ENCODE measurements around the gene YKT6.
"Not testable (repeated sequence)": the region's sequence is repeated elsewhere in the genome, so short reads cannot be mapped to it uniquely, and the experiment has no call there.

The YKT6 gene

DNA sequence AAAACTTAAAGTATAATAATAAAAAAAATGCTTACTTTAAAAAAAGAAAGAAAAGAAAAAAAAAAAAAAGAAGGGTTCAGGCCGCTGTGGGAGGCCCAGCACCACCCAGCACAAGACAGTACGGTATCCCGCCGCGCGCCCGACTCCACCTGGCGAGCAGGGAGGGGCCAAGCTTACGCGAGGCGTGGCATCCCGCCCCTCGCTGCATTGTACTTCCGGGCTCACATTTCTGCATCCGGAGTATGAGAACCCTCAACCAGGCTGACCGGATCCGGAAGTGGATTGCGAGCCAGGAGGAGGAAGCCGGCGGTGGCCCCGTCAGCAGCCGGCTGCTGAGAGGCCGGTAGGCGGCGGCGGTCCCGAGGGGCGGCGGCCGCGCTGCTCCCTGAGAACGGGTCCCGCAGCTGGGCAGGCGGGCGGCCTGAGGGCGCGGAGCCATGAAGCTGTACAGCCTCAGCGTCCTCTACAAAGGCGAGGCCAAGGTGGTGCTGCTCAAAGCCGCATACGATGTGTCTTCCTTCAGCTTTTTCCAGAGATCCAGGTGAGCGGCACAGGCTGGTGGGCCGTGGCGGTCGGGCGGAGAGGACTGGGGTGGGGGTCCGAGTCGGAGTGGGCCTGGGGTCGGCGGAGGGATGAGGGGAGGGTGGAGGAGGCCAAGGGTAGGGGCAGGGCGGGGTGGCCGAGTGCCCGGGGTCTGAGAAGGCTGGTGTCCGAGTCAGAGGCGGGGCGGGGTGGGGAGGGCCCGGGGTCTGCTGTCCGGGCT lies at the start of gene YKT6:
Gene YKT6, plus strand, starts transcription at position 280 of the 763 bp plus-strand sequence. Its CDS starts 158 bp downstream, at position 438.
- FAIRE-seq: peak; percentile 55

DNA sequence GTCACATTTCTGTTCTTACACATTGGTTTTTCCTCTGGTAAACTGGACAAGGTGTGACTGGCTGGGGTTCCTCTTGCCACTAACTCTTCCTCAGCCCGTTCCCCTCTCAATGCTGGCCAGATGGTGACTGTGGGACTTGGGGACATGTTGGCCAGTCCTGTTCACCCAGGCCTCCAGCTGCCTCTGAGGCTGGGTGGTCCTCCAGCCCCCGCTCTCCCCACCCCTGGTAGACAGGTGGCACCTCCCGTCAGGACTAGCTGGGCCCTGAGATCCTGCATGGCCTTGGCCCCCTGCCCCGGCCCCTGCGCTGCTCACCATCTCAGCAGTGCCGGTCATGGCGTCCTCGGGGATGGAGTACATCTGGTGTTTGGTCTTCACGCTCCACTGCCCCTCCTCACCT lies 48.8 kb upstream of the YKT6 start:
- no peak for FAIRE-seq

DNA sequence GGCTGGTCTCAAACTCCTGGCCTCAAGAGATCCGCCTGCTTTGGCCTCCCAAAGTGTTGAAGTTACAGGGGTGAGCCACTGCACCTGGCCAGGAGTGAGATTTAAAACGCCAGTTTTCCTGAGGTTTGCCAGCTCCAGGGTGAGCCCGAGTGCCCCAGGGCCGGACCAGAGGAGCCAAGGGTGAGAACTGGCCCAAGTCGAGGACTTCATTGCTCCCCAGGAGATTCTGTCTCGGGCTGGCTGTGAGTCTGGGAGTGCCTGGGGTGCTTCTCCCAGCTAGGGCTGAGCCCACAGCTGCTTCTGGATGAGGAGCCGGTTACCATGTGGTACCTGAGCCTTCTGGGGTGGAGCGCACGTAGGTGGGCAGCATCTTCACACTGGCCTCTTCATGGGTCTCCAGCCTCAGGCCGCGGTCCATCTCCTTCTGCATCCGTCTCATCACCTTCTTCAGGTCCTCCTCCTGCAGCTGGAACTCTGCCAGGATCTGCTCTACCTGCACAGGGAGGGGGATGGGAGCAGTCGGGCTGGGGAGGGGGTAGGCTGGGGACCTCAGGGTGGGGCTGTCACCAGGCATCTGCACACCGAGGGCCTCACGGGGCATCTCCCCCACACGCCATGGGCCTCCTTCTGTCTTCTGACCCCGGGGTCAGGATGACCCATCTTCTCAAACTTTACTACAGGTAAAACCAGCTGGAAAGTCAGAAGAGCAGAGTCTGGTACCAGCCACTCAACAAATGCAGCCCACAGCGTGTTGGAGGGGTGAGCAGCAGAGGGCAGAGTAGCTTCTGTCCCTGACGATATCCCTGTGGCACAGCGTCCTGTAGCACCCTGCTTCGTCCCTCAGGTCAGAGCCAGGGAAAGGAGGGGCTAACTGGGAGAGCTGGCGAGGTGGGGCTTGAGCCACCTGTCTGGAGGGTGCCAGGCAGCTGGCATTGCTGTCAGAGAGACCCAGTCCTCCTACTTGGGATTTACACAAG lies 47.5 kb upstream of the YKT6 start:
- no peak for FAIRE-seq

DNA sequence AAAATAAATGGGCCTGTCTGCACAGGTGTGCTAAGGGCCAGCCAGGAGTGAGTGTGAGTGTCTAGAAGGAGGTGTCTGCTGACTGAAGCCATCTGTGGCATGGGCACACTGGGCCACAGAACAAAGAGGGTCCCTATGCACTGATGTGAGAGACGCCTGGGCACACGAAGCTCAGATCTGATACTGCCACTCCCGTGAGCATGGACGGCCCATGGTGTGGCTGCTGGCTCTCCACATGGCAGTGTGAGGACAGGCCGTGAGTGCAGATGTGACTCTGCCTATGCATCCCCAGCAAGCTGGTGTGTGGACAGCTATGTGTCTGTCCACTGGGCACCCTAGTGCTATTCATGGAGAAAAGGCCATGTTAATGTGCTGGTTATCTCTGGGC lies 46.8 kb upstream of the YKT6 start:
- no peak for FAIRE-seq

DNA sequence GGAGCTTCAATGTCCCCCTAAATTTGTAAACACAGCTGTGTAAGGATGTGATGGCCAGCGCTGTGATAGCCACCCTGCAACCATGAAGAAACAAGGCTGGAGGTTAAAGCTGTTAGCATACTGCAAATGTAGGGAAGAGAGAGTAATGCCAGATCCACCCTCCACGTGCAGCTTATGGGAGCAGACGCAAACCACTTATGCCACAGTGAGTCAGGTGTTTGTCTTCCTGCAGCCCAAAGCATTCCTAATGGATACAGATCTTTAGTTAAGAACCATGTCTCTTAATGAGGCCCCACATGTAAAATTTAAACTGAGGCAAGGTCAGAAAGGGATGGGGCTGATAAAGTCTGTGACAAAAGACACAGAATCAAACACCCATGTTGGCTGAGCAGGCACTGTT lies 46.1 kb upstream of the YKT6 start:
- no peak for FAIRE-seq

DNA sequence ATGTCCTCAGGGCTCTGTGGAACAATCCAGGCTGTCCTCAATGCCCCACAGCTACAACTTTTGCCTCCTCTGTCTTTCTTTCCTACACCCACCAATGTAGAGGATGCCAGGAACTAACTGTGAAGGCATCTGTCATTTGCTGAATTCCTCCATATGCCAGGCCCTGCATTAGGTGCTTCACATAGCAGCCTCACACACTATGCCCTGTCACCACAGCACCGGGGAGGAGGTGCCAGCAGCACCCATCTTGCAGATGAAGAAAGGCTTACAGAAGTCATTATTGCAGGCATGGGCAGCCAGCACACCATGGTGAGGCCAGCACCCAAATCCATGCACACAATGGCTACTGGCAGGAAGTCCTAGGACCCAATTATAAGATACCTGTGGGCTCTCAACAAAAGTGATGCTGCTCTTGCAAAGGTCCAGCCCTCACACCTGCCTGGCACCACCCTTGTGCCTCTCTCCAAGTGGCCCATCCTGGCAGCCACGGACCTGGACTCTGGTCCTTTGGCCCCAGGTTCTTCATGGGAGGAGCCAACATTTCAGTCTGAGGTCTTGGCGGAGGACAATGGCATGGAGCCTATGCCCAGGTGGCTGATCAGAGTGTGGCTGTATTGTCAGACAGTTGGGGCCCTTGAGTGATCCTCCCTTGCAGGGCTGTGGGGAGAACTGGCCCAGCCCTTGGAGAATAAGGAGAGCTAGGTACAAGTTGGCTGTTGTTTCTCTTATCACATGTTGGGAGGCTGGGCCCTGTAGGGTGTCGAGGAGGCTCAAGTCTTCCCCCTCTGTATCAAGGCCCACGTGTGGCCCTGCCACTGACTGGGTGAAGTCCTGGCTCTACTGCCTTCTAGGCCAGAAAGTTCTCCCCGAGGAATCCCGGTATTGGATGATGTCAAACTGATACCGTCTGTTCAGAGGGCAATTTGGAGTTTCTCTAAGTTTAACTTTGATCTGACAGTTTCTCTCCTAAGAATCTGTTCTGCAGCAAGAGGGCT lies 45.3 kb upstream of the YKT6 start:
- no peak for FAIRE-seq

DNA sequence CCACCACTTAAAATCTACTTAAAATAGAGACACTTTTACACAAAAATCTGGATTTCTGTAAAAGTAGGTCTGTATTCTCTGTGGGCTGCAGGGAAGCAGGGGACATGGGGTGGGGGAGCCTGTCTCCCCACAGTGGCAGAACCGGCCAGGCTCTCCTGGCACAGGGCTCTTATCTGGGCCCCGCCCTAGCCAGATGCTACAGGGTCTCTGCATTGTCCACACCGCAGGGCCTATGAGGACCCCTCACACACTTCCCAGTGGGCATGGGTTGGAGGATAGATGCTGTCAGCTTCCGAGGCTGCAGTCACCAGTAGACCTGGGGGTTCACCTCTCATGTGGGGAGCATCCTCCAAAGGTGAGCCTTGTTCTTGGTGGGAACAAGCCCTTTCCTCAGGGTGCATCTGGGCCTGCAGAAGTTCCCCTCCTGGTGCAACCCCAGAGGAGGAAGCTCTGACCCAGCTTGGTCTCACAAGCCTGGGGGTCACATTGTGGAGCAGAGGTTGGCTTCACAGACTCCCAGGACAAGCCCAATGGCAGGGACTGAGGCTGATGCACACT lies 44.2 kb upstream of the YKT6 start:
- no peak for FAIRE-seq

DNA sequence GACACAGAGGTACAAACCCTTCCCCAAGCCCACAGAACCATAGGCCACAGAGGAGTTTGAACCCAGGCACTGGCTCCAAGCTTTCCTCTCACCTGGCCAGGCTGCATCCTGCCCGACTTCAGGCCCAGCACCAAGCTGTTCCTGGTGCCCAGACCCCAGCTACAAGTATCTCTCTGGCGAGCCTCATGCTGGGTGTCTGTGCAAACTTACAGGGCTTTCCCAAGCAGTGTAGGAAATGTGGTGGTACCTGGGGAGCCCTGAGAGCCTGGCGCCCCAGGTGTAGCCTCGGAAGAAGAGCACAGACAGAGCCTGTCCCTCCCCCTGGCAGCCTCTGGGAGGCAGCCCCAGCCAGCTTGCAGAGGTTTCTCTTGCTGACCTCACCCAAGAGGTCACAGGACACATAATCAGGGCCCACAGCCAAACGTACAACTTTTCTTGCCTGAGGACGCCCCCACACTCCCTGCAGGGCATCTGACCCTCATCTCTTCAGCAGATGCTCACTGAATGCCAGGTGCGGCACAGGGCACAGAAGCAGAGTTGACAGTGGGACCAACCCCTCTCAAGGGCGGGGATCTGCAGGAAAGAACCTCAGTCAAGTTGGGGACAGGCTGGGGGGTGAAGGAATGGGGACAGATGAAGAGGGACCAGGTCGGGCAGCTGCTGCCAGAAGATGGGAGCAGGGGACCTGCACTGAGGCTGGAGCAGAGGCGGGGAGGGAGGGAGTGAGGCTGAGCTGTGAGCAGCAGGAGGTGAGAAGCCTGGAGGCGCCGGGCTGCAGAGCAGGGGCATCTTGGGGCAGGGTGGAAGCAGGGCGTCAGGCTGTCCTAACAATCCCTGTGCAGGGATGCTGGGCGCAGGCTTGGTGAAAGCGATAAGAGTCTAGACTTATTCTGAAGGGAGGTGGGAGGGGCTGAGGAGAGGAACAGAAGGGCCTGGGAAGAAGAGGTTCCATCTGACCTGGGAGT lies 43.4 kb upstream of the YKT6 start:
- no peak for FAIRE-seq

DNA sequence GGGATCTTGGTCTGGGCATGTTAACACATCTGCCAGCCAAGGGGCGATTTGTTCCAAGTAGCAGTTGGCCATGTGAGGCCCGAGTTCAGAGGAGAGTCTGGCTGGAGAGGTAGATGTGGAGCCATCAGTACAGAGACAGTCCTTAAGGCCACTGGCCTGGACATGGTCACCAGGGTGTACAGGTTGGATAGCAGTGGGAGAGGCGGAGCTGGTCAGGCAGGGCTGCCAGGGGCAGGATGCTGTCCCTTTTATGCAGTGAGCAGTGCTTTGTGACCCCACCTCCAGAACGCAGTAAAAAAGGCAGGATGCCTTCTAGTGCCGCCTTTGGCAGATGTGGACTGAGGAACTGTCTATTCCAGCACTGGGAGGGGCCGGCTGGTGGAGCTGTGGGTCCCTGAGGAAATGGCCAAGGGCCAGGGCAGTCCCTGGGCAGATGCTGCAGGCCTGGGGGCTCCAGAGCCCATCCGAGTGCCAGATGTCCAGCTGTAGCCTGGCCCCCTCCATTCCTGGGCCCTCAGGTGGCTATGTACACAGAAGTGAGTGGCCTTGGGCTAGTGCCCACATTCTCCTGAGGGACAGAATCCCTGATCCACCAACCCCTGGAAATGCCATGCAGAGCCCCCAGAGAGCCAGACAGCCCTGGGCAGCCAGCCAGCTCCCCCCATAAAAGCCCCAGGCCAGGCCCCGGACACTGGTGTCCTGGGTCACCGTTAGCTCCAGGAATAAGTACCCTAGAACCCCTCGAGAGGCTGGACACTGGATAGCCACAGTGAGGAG lies 42.5 kb upstream of the YKT6 start:
- FAIRE-seq: no peak

DNA sequence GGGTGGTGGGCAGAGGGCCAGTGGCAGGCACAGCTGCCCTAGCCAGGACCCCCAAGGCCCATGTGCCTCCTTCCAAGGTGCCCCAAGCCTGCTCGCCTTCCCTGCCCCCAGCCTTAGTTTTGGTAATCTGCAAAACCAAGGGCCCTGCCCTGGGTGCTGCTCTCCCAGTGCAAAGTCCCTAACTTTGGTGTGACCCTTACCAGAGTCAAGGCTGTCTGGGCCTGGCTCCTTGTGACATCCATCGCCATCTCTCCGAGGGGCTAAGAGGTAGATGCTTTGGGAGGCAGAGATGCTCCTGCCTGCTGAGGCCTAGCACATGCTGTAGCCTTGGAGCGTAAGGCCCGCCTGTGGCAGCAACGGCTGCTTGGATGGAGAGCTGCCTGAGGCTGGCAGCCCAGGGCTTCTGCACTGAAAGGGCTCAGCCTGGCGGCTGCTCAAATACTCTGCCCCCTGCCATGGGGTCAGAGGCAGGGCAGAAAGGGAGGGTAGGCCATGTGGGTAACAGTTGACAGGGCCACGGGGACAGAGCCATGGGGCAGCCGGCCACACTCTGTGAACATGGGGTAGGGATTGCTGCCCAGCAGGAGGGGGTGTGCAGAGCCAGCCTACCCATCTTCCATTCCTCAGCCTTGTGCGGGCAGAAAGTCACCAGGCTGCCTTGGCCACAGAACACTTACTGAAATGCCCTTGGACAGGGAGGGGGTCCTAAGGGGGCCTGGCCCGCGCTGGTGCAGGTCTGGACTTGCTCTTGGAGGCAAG lies 41.7 kb upstream of the YKT6 start:
- no peak for FAIRE-seq

DNA sequence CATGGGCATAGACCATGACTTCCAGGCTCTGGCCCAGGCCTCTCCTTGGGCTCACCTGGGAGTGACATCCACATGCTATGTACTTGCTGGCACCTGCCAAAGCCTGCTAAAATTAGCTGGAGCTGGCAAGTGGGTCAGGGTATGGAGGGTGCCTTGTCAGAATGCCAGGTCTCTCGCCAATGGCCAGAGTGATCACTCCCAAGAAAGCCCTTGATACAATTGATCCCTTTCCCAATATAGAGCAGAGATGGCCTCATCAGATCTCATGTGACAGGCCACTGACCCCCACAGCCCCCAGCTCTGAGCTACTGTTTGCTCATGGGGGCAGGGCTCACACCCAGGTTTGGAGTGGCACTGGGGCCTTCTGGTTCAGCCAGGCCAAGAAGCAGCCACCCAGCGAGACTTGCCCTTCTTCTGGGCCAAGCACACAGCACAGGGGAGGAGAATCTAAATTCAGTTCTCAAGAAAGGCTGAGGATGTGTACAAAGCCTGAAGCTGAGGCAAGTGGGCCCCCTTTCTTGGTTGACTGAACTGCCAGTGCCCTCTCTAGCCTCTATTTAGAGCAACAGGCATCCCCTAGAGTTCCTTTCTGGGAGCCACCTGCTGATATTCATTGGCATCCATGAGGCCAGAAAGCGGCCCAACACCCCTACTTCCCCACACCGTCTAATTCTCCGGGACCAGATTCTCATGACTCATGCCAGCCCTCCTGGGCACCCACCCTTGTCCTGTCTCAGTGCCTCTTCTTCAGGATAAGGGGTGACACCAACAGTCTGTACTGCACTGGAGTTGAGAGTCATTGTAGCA lies 40.8 kb upstream of the YKT6 start:
- FAIRE-seq: no peak

DNA sequence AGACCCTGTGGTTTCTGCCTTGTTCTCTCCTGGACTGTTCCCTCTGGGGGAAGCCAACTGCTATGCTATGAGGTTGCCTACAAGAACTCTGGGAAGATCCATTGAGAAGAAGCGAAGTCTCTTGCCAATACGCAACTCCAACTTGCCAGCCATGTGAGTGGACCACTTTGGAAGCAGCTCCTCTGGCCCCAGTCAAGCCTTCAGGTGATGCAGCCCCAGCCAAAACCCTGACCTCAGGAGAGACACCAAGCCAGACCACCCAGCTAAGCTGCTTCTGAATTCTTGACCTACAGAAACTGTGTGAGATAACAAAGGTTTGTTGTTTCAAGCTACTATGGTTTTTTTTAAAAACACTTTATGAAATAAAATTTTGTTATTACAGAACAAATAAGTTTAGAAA lies 39.4 kb upstream of the YKT6 start:
- FAIRE-seq: no peak

DNA sequence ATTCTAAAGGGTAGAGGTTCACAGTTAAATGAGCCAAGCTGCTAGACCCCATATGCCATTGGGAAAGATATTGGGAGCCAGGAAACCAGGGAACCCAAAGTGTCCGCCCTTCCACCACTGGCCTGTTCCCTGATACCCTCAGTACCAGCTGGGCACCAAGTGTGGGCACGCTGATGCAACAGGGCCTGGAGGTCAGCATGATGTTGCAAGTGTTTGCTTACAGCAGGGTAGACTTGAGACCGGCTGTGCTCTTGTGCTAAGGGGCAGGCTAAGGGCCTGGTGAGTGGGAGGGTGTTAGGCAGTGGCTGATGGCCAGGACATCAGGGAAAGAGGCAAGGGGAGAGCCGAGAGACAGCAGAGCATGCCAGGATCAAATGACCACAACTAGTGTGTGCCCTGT lies 38.6 kb upstream of the YKT6 start:
- no peak for FAIRE-seq

DNA sequence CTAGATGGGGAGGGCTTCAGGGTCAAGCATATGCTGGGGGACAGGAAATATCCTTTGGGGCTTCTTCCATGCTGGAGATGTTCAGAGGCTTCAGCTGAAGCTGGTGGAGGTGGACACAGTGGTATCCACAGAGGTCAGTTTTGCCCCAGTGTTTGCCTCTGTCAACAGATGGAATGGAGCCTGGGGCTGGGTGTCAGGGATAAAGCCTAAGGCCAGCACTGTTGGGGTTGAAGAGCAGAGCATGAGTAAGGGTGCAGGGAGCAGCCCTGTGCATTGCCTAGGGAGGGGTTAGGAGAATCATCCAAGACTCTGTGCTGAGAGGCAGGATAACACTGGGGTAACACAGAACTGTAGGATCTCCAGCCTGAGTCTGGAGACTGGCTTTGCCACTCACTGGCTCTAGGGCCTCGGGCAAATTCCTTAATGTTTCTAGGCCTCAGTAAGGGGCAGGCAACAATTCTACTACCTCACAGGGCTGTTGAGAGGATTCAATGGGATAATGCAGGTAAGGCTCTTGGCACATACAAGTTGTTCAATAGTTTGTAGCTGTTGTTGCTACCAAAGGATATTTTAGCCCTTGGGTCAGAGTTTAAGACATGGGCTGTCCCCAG lies 37.9 kb upstream of the YKT6 start:
- no peak for FAIRE-seq

DNA sequence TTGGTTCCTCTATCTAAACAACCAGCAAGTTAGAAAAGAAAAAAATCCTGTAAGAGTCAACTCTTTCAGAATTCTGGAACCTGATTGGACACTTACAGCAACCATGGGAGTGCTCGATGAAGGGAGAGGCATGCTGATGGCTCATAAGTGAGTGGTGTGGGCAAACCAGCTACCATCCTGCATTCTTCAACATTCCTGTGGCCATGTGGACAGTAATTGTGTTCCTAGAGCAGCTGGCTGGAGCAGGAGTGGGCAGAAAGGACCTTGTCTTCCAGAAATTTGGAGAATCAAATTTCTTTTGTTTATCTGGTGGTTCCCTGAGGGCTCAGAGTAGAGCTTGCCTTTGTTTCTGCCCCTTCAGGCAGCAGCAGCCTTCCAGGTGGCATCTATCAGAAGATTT lies 37.2 kb upstream of the YKT6 start:
- FAIRE-seq: no peak

DNA sequence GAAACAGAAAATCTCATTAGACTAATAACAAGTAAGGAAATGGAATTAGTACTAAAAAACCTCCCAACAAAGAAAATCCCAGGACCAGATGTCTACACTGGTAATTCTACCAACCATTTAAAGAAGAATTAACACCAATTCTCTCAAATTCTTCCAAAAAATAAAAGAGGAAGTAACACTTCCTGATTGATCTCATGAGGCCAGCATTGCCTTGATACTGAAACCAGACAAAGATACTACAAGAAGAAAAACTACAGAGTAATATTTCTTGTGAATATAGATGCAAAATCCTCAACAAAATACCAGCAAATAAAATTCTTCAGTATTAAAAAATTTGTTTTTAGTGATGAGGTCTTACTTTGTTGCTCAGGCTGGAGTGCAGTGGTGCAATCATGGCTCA lies 32.9 kb upstream of the YKT6 start:
- FAIRE-seq: no peak

DNA sequence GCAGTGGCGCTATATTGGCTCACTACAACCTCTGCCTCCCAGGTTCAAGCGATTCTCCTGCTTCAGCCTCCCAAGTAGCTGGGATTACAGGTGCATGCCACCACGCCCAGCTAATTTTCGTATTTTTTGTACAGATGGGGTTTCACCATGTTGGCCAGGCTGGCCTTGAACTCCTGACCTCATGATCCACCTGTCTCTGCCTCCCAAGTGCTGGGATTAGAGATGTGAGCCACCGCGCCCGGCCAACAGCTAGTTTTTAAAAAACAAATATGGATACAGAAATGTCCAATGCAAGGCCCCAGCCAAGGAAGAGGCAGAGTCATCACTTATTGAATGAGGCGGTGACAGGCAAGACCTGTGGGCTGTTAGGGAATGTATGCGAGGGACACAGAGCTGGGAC lies 28.9 kb upstream of the YKT6 start:
- not testable (repeated sequence) for FAIRE-seq

DNA sequence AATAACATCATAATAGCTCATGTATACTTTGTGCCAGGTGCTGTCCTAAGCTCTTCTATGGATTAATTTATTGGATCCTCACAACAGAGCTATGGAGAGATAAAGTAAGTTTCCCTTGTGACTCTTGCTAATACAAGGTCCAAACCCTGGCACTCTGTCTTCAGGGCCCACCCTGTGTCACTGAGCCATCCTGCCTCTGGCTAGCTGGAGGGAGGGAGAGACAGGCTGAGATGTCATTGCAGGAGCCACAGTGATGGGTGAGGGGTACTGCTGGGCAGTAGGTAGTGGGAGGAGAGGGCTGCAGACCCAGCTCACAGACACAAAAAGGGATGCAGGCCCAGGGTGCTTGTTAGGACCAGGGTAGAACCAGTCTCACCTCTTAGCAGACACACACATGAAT lies 28.4 kb upstream of the YKT6 start:
- FAIRE-seq: no peak

All from colon (tissue), 2 donors.